Common myeloid progenitor, CD34-positive (primary cell): ENCODE results near the gene TSPAN14.

Experiments used
- CTCF ChIA-PET: fragments of 350-600 bp; sonication (Branson Sonifier 250); formaldehyde crosslinking; loops from one replicate; lab custom pipeline; 2021; ENCODE audit warnings: antibody characterized with exemption; lab: Charles Lee
- POLR2A ChIA-PET: fragments of 350-600 bp; sonication (Branson Sonifier 250); formaldehyde crosslinking; loops from one replicate; lab custom pipeline; 2021; ENCODE audit warnings: antibody characterized with exemption; lab: Charles Lee
- DNase-seq, 3 donors: peaks; one replicate each; pipeline versions ENCODE4 v3.0.0 to v3.0.0-alpha.2; 2013
- H3K27ac ChIP-seq, 2 experiments: 1 replicate in 1 of 2; 2 replicates in 1 of 2; pipeline ENCODE4 v1.7.0; 2013; ENCODE audit warnings: inconsistent platforms in 2 of 2, low read length in 2 of 2, mild to moderate bottlenecking in 2 of 2, low read depth in 1 of 2, moderate library complexity in 1 of 2; ENCODE audit not compliant: severe bottlenecking in 2 of 2, insufficient read depth in 1 of 2, poor library complexity in 1 of 2
- H3K27me3 ChIP-seq, 5 experiments: replicated peaks in 2 of 5; 1 replicate in 3 of 5; 2 replicates in 2 of 5; pipeline versions ENCODE4 v1.6.1 to v1.7.0; 2013; ENCODE audit warnings: low read length in 4 of 5, mild to moderate bottlenecking in 2 of 5, moderate library complexity in 2 of 5, inconsistent platforms in 1 of 5; ENCODE audit not compliant: insufficient read depth in 5 of 5, control insufficient read depth in 4 of 5
- H3K36me3 ChIP-seq, 4 experiments: 1 replicate in 2 of 4; 2 replicates in 2 of 4; pipeline versions ENCODE4 v1.6.1 to v1.7.0; 2013; ENCODE audit warnings: low read length in 3 of 4, control low read depth in 1 of 4, mild to moderate bottlenecking in 1 of 4; ENCODE audit not compliant: control insufficient read depth in 4 of 4, insufficient read depth in 4 of 4
- H3K4me1 ChIP-seq, 4 experiments: 1 replicate in 3 of 4; 2 replicates in 1 of 4; pipeline versions ENCODE4 v1.6.1 to v1.7.1; 2013; ENCODE audit warnings: low read length in 3 of 4, mild to moderate bottlenecking in 3 of 4, control low read depth in 1 of 4, inconsistent platforms in 1 of 4, moderate library complexity in 1 of 4; ENCODE audit not compliant: control insufficient read depth in 4 of 4, insufficient read depth in 4 of 4; ENCODE audit errors: control extremely low read depth in 1 of 4
- H3K4me3 ChIP-seq, 7 experiments: 1 replicate in 4 of 7; 2 replicates in 3 of 7; pipeline versions ENCODE4 v1.5.1 to v1.7.0; 2013; ENCODE audit warnings: mild to moderate bottlenecking in 7 of 7, low read length in 6 of 7, moderate library complexity in 6 of 7, inconsistent platforms in 2 of 7, low read depth in 2 of 7, control low read depth in 1 of 7; ENCODE audit not compliant: insufficient read depth in 4 of 7, control insufficient read depth in 1 of 7; ENCODE audit errors: extremely low read depth in 1 of 7
- H3K9me3 ChIP-seq, 5 experiments: 1 replicate in 4 of 5; 2 replicates in 1 of 5; pipeline versions ENCODE4 v1.6.1 to v1.7.1; 2013; ENCODE audit warnings: low read length in 4 of 5, mild to moderate bottlenecking in 2 of 5, inconsistent platforms in 1 of 5, low read depth in 1 of 5, moderate library complexity in 1 of 5; ENCODE audit not compliant: control insufficient read depth in 4 of 5, insufficient read depth in 2 of 5; ENCODE audit errors: control extremely low read depth in 1 of 5
- WGBS: methylation state at CpG from one replicate; pipeline ENCODE4 v1.1.5; 2013; ENCODE audit not compliant: insufficient coverage; 5-methylcytosine and 5-hydroxymethylcytosine counted together

TSPAN14 gene

GRCh38 chr10:80453056-80453841, 861 bp upstream of the TSPAN14 start:
- Histone ChIP-seq H3K4me3 (peak overlapping the region; percentile 24 to 77 (median 57)), H3K36me3 (no peaks in the 10 kb centered on the region), H3K27ac (no peak overlapping the region), H3K27me3 (no peaks in the 10 kb centered on the region), H3K9me3 (peaks cover 0 to 7% (median 0%) of the 10 kb centered on the region in 5 experiments), H3K4me1 (peaks cover 6 to 33% (median 31%) of the 10 kb centered on the region in 4 experiments)
- ChIA-PET POLR2A (interaction anchor here (0.7 to 1.1 kb wide), 2 partner anchors 8 to 13 kb away, joined by 4 to 6 read pairs; no protein-coding TSS in a partner anchor), CTCF (interaction anchor here (0.9 to 18.3 kb wide), 7 partner anchors 8 to 53 kb away, joined by 3 to 571 read pairs (median 4); no protein-coding TSS in a partner anchor)
- 47% methylated on average over 22 of the region's 23 CpGs for WGBS
- no peak for DNase-seq

- CTCF ChIA-PET: interaction anchor here (1.0 to 5.5 kb wide), 5 partner anchors 11 to 50 kb away, joined by 3 to 40 read pairs (median 5); no protein-coding TSS in a partner anchor
- H3K27me3 ChIP-seq: no peaks in the 10 kb centered on the region
- peaks cover 10 to 48% (median 47%) of the 10 kb centered on the region in 4 experiments for H3K4me1 ChIP-seq
- no peaks in the 10 kb centered on the region for H3K36me3 ChIP-seq
- POLR2A ChIA-PET: no interaction called here
- peak overlapping the region; percentile 62 to 87 (median 78) for H3K4me3 ChIP-seq
- peak overlapping the region in 1 of 2 experiments; percentile 78 for H3K27ac ChIP-seq
- DNase-seq: peak in 2 of 3 donors; percentile 37 to 46
- H3K9me3 ChIP-seq: peaks cover 0 to 7% (median 0%) of the 10 kb centered on the region in 5 experiments
- WGBS: under 1% methylated on average over 49 of the region's 81 CpGs
Observed at GRCh38 chr10:80454513-80455460, 677 bp downstream of the TSPAN14 start.

GRCh38 chr10:80455461-80456349, 1.6 kb downstream of the TSPAN14 start:
- Histone ChIP-seq H3K27ac (peak overlapping the region in 1 of 2 experiments; percentile 78), H3K4me1 (peaks cover 17 to 57% (median 56%) of the 10 kb centered on the region in 4 experiments), H3K4me3 (peak overlapping the region; percentile 62 to 87 (median 78)), H3K9me3 (peaks cover 0 to 7% (median 0%) of the 10 kb centered on the region in 5 experiments), H3K36me3 (no peaks in the 10 kb centered on the region), H3K27me3 (no peaks in the 10 kb centered on the region)
- ChIA-PET CTCF (interaction anchor here (1.0 to 5.5 kb wide), 6 partner anchors 12 to 49 kb away, joined by 3 to 40 read pairs (median 4); no protein-coding TSS in a partner anchor), POLR2A (interaction anchor here (0.8 kb wide), 1 partner anchor 11 kb away, joined by 4 read pairs; no protein-coding TSS in a partner anchor)
- WGBS: 75% methylated on average over 8 of the region's 13 CpGs
- no peak for DNase-seq

- Histone ChIP-seq H3K27ac (no peak overlapping the region), H3K4me1 (peaks cover 20 to 76% (median 72%) of the 10 kb centered on the region in 4 experiments), H3K4me3 (no peak overlapping the region), H3K9me3 (no peaks in the 10 kb centered on the region), H3K27me3 (no peaks in the 10 kb centered on the region), H3K36me3 (no peaks in the 10 kb centered on the region)
- ChIA-PET CTCF (interaction anchor here (1.4 to 5.5 kb wide), 4 partner anchors 14 to 47 kb away, joined by 4 to 40 read pairs (median 20); no protein-coding TSS in a partner anchor), POLR2A (no interaction called here)
- WGBS: 97% methylated on average over 7 of the region's 8 CpGs
- no peak for DNase-seq
Observed at GRCh38 chr10:80457554-80458262, 3.6 kb downstream of the TSPAN14 start.

GRCh38 chr10:80458263-80458625, 4.1 kb downstream of the TSPAN14 start:
- H3K4me3 ChIP-seq: peak overlapping the region in 1 of 7 experiments; percentile 35
- H3K27ac ChIP-seq: no peak overlapping the region
- ChIA-PET CTCF (interaction anchor here (1.1 to 5.5 kb wide), 4 partner anchors 9 to 47 kb away, joined by 7 to 40 read pairs (median 14); no protein-coding TSS in a partner anchor), POLR2A (interaction anchor here (0.7 kb wide), 1 partner anchor 9 kb away, joined by 3 read pairs; no protein-coding TSS in a partner anchor)
- no peaks in the 10 kb centered on the region for H3K9me3 ChIP-seq
- DNase-seq: no peak
- no CpG with 5 or more reads among the region's 4 CpGs for WGBS
- peaks cover 21 to 82% (median 76%) of the 10 kb centered on the region in 4 experiments for H3K4me1 ChIP-seq
- H3K27me3 ChIP-seq: no peaks in the 10 kb centered on the region
- no peaks in the 10 kb centered on the region for H3K36me3 ChIP-seq
